HEK293 (cell line): ENCODE results near the gene CEBPE.

ENCODE experiments used
- ZNF416 ChIP-seq: fragments of 450-650 bp; formaldehyde crosslinking; IDR thresholded peaks from 2 replicates; pipeline ENCODE4 v1.5.1; 2016; ENCODE audit warnings: missing biosample characterization, missing genetic modification characterization
- TF ChIP-seq, protein P1 (sequence below): fragments of 450-650 bp; IDR thresholded peaks from 2 replicates; pipeline ENCODE4 v1.5.1; 2018; ENCODE audit warnings: missing biosample characterization, mild to moderate bottlenecking, missing genetic modification characterization
- TF ChIP-seq, protein P2 (sequence below): fragments of 450-650 bp; formaldehyde crosslinking; IDR thresholded peaks from 2 replicates; pipeline ENCODE4 v1.5.1; 2016; ENCODE audit warnings: missing biosample characterization, missing genetic modification characterization

DNA sequence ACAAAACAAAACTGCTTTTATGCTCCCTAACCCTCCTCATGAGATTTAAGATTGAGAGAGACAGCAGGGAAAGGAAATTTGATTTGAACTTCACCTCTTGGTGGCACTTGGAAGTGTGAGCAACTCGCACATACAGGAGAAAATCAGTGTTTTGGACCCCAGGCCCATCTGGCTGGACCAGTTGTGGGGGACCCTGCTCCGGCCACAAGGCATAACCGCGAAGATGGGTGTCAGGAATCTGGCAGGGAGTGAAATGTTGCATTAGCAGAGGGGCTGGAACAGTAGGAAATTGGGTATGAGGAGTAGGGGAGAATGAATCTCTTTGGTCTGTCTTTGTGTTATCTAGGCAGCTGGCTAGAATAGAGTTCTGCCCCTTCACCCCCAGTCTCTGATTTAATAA lies 15.5 kb downstream of the CEBPE start:
- TF ChIP-seq ZNF416, result no peak
- TF ChIP-seq, protein P1, sequence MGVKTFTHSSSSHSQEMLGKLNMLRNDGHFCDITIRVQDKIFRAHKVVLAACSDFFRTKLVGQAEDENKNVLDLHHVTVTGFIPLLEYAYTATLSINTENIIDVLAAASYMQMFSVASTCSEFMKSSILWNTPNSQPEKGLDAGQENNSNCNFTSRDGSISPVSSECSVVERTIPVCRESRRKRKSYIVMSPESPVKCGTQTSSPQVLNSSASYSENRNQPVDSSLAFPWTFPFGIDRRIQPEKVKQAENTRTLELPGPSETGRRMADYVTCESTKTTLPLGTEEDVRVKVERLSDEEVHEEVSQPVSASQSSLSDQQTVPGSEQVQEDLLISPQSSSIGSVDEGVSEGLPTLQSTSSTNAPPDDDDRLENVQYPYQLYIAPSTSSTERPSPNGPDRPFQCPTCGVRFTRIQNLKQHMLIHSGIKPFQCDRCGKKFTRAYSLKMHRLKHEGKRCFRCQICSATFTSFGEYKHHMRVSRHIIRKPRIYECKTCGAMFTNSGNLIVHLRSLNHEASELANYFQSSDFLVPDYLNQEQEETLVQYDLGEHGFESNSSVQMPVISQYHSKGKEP, result no peak
- TF ChIP-seq, protein P2, sequence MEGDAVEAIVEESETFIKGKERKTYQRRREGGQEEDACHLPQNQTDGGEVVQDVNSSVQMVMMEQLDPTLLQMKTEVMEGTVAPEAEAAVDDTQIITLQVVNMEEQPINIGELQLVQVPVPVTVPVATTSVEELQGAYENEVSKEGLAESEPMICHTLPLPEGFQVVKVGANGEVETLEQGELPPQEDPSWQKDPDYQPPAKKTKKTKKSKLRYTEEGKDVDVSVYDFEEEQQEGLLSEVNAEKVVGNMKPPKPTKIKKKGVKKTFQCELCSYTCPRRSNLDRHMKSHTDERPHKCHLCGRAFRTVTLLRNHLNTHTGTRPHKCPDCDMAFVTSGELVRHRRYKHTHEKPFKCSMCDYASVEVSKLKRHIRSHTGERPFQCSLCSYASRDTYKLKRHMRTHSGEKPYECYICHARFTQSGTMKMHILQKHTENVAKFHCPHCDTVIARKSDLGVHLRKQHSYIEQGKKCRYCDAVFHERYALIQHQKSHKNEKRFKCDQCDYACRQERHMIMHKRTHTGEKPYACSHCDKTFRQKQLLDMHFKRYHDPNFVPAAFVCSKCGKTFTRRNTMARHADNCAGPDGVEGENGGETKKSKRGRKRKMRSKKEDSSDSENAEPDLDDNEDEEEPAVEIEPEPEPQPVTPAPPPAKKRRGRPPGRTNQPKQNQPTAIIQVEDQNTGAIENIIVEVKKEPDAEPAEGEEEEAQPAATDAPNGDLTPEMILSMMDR (tag by site-specific recombination), result no peak
